WTC11 (cell line): Measurements from ENCODE around the gene TGM4.

Experiments used
- SMAD4 ChIP-seq: sonication (generic); formaldehyde crosslinking; IDR thresholded peaks from 2 replicates; pipeline ENCODE4 v1.8.0; 2022; ENCODE audit warnings: mild to moderate bottlenecking, missing genetic modification reagents
- TF ChIP-seq, protein P1 (sequence below): sonication (generic); formaldehyde crosslinking; IDR thresholded peaks from 2 replicates; pipeline ENCODE4 v1.8.1; 2022; ENCODE audit warnings: missing genetic modification reagents, borderline replicate concordance
- TF ChIP-seq, protein P2 (sequence below): fragments of 200-600 bp; IDR thresholded peaks from 2 replicates; pipeline ENCODE4 v1.8.0; 2022; ENCODE audit warnings: antibody characterized with exemption
- TF ChIP-seq, protein P3 (sequence below): fragments of 250-450 bp; sonication (Bioruptor Pico); IDR thresholded peaks from 2 replicates; pipeline ENCODE4 v1.9.0; 2021; ENCODE audit warnings: mild to moderate bottlenecking
- TF ChIP-seq, protein P4 (sequence below): sonication (generic); formaldehyde crosslinking; IDR thresholded peaks from 2 replicates; pipeline ENCODE4 v1.8.0; 2023; ENCODE audit warnings: missing genetic modification reagents
- TF ChIP-seq, protein P5 (sequence below): sonication (generic); formaldehyde crosslinking; IDR thresholded peaks from 2 replicates; pipeline ENCODE4 v1.8.1; 2022; ENCODE audit warnings: low read depth, missing genetic modification reagents, borderline replicate concordance
- TF ChIP-seq, protein P6 (sequence below): sonication (generic); formaldehyde crosslinking; IDR thresholded peaks from 2 replicates; pipeline ENCODE4 v1.8.1; 2023; ENCODE audit warnings: mild to moderate bottlenecking, missing genetic modification reagents

DNA sequence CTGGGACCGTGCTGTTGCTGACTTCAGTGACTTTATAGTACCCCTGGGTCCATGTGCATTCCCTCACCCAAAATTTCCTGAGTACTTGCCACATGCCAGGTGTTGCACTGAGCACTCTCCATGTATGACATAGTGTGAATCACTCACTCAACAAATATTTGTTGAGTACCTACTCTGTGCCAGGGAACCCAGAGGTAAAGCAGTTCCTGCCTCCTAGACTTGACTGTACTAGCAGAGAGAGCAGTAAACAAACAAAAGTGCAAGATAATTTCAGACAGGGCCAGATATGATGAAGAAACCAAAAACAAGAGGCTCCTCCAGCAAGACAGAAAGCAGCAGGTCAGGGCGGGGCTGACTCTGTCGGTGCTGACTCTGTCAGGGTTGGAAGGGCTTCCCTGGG is 12.2 kb downstream of the TGM4 start:
- TF ChIP-seq, protein P1, sequence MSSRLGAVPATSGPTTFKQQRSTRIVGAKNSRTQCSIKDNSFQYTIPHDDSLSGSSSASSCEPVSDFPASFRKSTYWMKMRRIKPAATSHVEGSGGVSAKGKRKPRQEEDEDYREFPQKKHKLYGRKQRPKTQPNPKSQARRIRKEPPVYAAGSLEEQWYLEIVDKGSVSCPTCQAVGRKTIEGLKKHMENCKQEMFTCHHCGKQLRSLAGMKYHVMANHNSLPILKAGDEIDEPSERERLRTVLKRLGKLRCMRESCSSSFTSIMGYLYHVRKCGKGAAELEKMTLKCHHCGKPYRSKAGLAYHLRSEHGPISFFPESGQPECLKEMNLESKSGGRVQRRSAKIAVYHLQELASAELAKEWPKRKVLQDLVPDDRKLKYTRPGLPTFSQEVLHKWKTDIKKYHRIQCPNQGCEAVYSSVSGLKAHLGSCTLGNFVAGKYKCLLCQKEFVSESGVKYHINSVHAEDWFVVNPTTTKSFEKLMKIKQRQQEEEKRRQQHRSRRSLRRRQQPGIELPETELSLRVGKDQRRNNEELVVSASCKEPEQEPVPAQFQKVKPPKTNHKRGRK (CRISPR knock-in tag), result no peak
- TF ChIP-seq, protein P2, sequence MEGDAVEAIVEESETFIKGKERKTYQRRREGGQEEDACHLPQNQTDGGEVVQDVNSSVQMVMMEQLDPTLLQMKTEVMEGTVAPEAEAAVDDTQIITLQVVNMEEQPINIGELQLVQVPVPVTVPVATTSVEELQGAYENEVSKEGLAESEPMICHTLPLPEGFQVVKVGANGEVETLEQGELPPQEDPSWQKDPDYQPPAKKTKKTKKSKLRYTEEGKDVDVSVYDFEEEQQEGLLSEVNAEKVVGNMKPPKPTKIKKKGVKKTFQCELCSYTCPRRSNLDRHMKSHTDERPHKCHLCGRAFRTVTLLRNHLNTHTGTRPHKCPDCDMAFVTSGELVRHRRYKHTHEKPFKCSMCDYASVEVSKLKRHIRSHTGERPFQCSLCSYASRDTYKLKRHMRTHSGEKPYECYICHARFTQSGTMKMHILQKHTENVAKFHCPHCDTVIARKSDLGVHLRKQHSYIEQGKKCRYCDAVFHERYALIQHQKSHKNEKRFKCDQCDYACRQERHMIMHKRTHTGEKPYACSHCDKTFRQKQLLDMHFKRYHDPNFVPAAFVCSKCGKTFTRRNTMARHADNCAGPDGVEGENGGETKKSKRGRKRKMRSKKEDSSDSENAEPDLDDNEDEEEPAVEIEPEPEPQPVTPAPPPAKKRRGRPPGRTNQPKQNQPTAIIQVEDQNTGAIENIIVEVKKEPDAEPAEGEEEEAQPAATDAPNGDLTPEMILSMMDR, result no peak
- TF ChIP-seq, protein P3, sequence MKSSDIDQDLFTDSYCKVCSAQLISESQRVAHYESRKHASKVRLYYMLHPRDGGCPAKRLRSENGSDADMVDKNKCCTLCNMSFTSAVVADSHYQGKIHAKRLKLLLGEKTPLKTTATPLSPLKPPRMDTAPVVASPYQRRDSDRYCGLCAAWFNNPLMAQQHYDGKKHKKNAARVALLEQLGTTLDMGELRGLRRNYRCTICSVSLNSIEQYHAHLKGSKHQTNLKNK (CRISPR knock-in tag), result no peak
- TF ChIP-seq, protein P4, sequence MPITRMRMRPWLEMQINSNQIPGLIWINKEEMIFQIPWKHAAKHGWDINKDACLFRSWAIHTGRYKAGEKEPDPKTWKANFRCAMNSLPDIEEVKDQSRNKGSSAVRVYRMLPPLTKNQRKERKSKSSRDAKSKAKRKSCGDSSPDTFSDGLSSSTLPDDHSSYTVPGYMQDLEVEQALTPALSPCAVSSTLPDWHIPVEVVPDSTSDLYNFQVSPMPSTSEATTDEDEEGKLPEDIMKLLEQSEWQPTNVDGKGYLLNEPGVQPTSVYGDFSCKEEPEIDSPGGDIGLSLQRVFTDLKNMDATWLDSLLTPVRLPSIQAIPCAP, result no peak
- TF ChIP-seq, protein P5, sequence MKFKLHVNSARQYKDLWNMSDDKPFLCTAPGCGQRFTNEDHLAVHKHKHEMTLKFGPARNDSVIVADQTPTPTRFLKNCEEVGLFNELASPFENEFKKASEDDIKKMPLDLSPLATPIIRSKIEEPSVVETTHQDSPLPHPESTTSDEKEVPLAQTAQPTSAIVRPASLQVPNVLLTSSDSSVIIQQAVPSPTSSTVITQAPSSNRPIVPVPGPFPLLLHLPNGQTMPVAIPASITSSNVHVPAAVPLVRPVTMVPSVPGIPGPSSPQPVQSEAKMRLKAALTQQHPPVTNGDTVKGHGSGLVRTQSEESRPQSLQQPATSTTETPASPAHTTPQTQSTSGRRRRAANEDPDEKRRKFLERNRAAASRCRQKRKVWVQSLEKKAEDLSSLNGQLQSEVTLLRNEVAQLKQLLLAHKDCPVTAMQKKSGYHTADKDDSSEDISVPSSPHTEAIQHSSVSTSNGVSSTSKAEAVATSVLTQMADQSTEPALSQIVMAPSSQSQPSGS, result no peak
- no peak for TF ChIP-seq SMAD4 (CRISPR knock-in tag)
- TF ChIP-seq, protein P6, sequence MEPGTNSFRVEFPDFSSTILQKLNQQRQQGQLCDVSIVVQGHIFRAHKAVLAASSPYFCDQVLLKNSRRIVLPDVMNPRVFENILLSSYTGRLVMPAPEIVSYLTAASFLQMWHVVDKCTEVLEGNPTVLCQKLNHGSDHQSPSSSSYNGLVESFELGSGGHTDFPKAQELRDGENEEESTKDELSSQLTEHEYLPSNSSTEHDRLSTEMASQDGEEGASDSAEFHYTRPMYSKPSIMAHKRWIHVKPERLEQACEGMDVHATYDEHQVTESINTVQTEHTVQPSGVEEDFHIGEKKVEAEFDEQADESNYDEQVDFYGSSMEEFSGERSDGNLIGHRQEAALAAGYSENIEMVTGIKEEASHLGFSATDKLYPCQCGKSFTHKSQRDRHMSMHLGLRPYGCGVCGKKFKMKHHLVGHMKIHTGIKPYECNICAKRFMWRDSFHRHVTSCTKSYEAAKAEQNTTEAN, result no peak
